WI38 (cell line): Measurements from ENCODE around the gene PRR15.

Experiments used
- H3K4me3 ChIP-seq: 2 replicates; pipeline ENCODE4 v1.5.1; 2011; ENCODE audit warnings: low read depth, mild to moderate bottlenecking, control low read depth, low read length
- TF ChIP-seq, protein P1 (sequence below): IDR thresholded peaks from 2 replicates; pipeline ENCODE4 v1.5.1; 2012; ENCODE audit warnings: low read depth, mild to moderate bottlenecking, control low read depth, low read length

The PRR15 gene

DNA sequence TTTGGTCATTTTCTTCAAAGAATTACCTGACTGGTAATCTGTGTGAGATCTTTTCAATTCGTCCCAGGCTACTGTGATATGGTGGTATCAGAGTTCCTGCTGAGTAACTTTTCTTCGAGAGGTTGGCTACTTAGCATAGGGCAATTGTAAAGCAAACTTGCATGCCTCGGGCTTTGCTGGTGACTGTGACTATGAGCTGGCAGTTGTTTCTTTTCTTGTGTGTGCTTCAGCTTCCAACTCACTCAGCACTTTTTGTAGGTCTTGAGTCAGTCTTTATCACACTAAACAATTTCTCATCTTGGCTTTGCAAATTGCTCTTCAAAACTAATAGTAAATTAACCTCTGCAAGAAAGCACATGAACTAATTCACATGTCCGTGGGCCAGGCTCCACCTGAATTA lies 44.3 kb downstream of the PRR15 start:
- TF ChIP-seq, protein P1, sequence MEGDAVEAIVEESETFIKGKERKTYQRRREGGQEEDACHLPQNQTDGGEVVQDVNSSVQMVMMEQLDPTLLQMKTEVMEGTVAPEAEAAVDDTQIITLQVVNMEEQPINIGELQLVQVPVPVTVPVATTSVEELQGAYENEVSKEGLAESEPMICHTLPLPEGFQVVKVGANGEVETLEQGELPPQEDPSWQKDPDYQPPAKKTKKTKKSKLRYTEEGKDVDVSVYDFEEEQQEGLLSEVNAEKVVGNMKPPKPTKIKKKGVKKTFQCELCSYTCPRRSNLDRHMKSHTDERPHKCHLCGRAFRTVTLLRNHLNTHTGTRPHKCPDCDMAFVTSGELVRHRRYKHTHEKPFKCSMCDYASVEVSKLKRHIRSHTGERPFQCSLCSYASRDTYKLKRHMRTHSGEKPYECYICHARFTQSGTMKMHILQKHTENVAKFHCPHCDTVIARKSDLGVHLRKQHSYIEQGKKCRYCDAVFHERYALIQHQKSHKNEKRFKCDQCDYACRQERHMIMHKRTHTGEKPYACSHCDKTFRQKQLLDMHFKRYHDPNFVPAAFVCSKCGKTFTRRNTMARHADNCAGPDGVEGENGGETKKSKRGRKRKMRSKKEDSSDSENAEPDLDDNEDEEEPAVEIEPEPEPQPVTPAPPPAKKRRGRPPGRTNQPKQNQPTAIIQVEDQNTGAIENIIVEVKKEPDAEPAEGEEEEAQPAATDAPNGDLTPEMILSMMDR = no peak
- H3K4me3 ChIP-seq = no peak overlapping the region

GRCh38 chr7:29609162-29610037 lies 45.8 kb downstream of the PRR15 start:
- H3K4me3 ChIP-seq = no peak overlapping the region
- TF ChIP-seq, protein P1 = peak; percentile 38; the same call in 1 of the 2 replicates

DNA sequence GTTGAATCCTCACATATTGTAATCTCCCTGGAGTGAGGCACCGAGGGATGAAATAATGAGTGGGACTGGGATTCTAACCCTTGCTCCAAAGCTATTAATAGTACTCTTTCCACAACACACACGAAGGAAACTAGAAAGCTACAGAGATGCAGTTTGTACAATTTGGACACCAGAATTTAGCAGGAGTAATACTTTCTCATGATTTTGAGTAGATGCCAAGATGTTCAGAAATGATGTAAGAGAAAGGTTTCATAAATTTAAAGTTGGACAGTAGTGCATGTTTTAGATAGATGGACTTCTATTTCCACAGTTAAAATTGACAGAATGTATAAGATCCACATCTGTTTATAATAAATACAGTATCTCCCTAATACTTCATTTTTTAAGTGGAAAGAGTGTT lies 46.5 kb downstream of the PRR15 start:
- TF ChIP-seq, protein P1 = no peak

GRCh38 chr7:29611941-29612544 lies 48.4 kb downstream of the PRR15 start:
- no peak overlapping the region for H3K4me3 ChIP-seq
- TF ChIP-seq, protein P1 = no peak

More for the DNA sequence above, 46.5 kb downstream of the PRR15 start:
- no peak overlapping the region for H3K4me3 ChIP-seq

DNA sequence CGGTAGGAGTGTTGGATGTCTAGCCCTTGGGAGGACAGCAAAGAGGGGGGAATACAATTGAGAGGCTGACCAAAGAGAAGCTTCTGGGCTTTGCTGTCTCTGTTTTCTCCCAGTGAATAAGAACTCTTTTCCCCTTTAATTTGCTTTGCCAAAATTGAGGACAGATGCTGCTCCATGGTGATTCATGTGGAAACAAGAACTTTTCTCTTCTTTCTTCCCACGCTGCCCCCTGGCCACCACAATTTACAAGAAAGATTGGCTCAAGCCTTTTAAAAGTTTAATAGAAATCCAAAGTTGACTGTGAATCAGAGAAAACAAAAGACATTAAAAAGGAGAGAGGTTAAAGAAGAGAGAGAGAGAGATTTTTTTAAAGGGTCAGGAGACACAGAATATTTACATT lies 49.0 kb downstream of the PRR15 start:
- no peak overlapping the region for H3K4me3 ChIP-seq
- TF ChIP-seq, protein P1 = no peak

- H3K4me3 ChIP-seq = no peak overlapping the region
- TF ChIP-seq, protein P1 = no peak
Observed at GRCh38 chr7:29613100-29613499, 49.5 kb downstream of the PRR15 start.

GRCh38 chr7:29614229-29614628 lies 50.6 kb downstream of the PRR15 start:
- TF ChIP-seq, protein P1 = no peak
- H3K4me3 ChIP-seq = no peak overlapping the region
